K562 (cell line): Measurements from ENCODE around the gene HMBS. TPM values are rescaled to one million over a fixed set of nuclear protein-coding genes. Genes with fewer than 3 reads are reported as not detected.

Experiments used
- BACH1 ChIP-seq: fragments of 200-800 bp; sonication (Bioruptor generic); IDR thresholded peaks from 2 replicates; pipeline ENCODE4 v1.6.1; 2016; ENCODE audit warnings: missing genetic modification characterization, missing compliant biosample characterization
- CBX1 ChIP-seq: sonication (generic); IDR thresholded peaks from 2 replicates; pipeline ENCODE4 v1.6.1; 2016; ENCODE audit warnings: antibody characterized with exemption, low read depth, mild to moderate bottlenecking
- CEBPB ChIP-seq: fragments of 450-650 bp; IDR thresholded peaks from 2 replicates; pipeline ENCODE4 v1.6.1; 2016; ENCODE audit warnings: missing genetic modification characterization, missing compliant biosample characterization
- CHD1 ChIP-seq: fragments of 200-600 bp; sonication (generic); IDR thresholded peaks from one replicate; pipeline ENCODE4 v1.6.1; 2012; ENCODE audit warnings: mild to moderate bottlenecking, moderate library complexity, low read length, inconsistent platforms
- CHD2 ChIP-seq: IDR thresholded peaks from 2 replicates; pipeline ENCODE4 v1.6.1; 2011; ENCODE audit warnings: low read depth, low read length
- ELK1 ChIP-seq: sonication (generic); formaldehyde crosslinking; IDR thresholded peaks from 2 replicates; pipeline ENCODE4 v1.8.1; 2022; ENCODE audit warnings: missing genetic modification reagents
- ETV5 ChIP-seq: sonication (generic); formaldehyde crosslinking; IDR thresholded peaks from 2 replicates; pipeline ENCODE4 v1.4.0; 2020; ENCODE audit warnings: low read depth, mild to moderate bottlenecking, missing genetic modification reagents
- ETV6 ChIP-seq, 3 experiments: fragments of 150-350 bp in 1 of 3; sonication (generic) in 1 of 3; formaldehyde crosslinking in 1 of 3; IDR thresholded peaks; 2 replicates each; pipeline versions ENCODE4 v1.6.1 to v1.8.0; 2014 to 2022; ENCODE audit warnings: borderline replicate concordance in 2 of 3, low read depth in 2 of 3, antibody characterized with exemption in 1 of 3, low read length in 1 of 3, mild to moderate bottlenecking in 1 of 3, missing genetic modification reagents in 1 of 3
- EWSR1 ChIP-seq: fragments of 450-650 bp; IDR thresholded peaks from 2 replicates; pipeline ENCODE4 v1.6.1; 2018; ENCODE audit warnings: borderline replicate concordance, mild to moderate bottlenecking, low read depth, moderate library complexity; ENCODE audit not compliant: partially characterized antibody
- FOXK1 ChIP-seq: sonication (generic); formaldehyde crosslinking; IDR thresholded peaks from 2 replicates; pipeline ENCODE4 v1.8.0; 2022; ENCODE audit warnings: missing genetic modification reagents, mild to moderate bottlenecking, borderline replicate concordance
- HEY1 ChIP-seq: fragments of 250-450 bp; sonication (Bioruptor Pico); IDR thresholded peaks from 2 replicates; pipeline ENCODE4 v1.5.0; 2020; ENCODE audit warnings: mild to moderate bottlenecking, moderate library complexity, borderline replicate concordance
- PHB2 ChIP-seq: fragments of 450-650 bp; IDR thresholded peaks from 2 replicates; pipeline ENCODE4 v1.6.1; 2017; ENCODE audit warnings: low read depth
- TAL1 ChIP-seq: fragments of 450-650 bp; IDR thresholded peaks from 2 replicates; pipeline ENCODE4 v1.6.1; 2016; ENCODE audit warnings: mild to moderate bottlenecking
- TCF7 ChIP-seq: sonication (generic); IDR thresholded peaks from 2 replicates; pipeline ENCODE4 v1.6.1; 2016; ENCODE audit warnings: antibody characterized with exemption, borderline replicate concordance
- XRCC5 ChIP-seq: fragments of 200-400 bp; formaldehyde crosslinking; IDR thresholded peaks from 2 replicates; pipeline ENCODE4 v1.6.1; 2017; ENCODE audit warnings: low read depth, mild to moderate bottlenecking, low read length
- YY1 ChIP-seq, 3 experiments: IDR thresholded peaks; 2 replicates each; pipeline ENCODE4 v1.6.1; 2011; ENCODE audit warnings: low read length in 2 of 3, mild to moderate bottlenecking in 2 of 3, moderate library complexity in 2 of 3, borderline replicate concordance in 1 of 3, control low read depth in 1 of 3, low read depth in 1 of 3; ENCODE audit not compliant: insufficient read depth in 3 of 3, insufficient replicate concordance in 2 of 3, control insufficient read depth in 1 of 3, insufficient read length in 1 of 3; ENCODE audit errors: extremely low read depth in 1 of 3
- ZBTB8A ChIP-seq: fragments of 450-650 bp; IDR thresholded peaks from 2 replicates; pipeline ENCODE4 v1.6.1; 2018; ENCODE audit warnings: mild to moderate bottlenecking, moderate library complexity; ENCODE audit not compliant: partially characterized antibody
- ZNF12 ChIP-seq: sonication (generic); formaldehyde crosslinking; IDR thresholded peaks from 2 replicates; pipeline ENCODE4 v1.4.0; 2020; ENCODE audit warnings: mild to moderate bottlenecking, missing genetic modification reagents
- ZNF347 ChIP-seq: fragments of 450-650 bp; formaldehyde crosslinking; IDR thresholded peaks from 2 replicates; pipeline ENCODE4 v1.4.0; 2020; ENCODE audit warnings: low read depth, mild to moderate bottlenecking, moderate library complexity
- ZNF592 ChIP-seq: fragments of 450-650 bp; IDR thresholded peaks from 2 replicates; pipeline ENCODE4 v1.6.1; 2017; ENCODE audit warnings: antibody characterized with exemption, mild to moderate bottlenecking
- ZNF699 ChIP-seq: fragments of 250-450 bp; sonication (Bioruptor Pico); IDR thresholded peaks from 2 replicates; pipeline ENCODE4 v1.8.0; 2021; ENCODE audit warnings: mild to moderate bottlenecking, moderate library complexity; ENCODE audit not compliant: insufficient replicate concordance
- polyA plus RNA-seq, 8 experiments: library from polyadenylated mRNA; depleted of rRNA in 4 of 8; stranded (reverse) in 5 of 8; unstranded in 3 of 8; fragments of >200 nt; fragmentation: Nextera tagmentation in 2 of 8; fragmentation: Illumina TruSeq in 1 of 8; extraction: Ambion mirVana in 2 of 8; extraction: Trizol in 1 of 8; gene quantifications; 2 replicates each; pipeline versions ENCODE4 v1.2.1 to v1.2.3, GENCODE V29; 2011 to 2014; ENCODE audit warnings: inconsistent platforms in 1 of 8, missing spikeins in 1 of 8
- total RNA-seq, 7 experiments: library from RNA; depleted of rRNA in 6 of 7; stranded (reverse); fragments of >200 nt in 6 of 7; fragmentation: Illumina TruSeq in 2 of 7; extraction: Trizol in 2 of 7; gene quantifications; 2 replicates each; pipeline versions ENCODE4 v1.2.1 to v1.2.3, GENCODE V29; 2011 to 2021; ENCODE audit warnings: low replicate concordance in 1 of 7

The HMBS gene
- total and polyA plus RNA-seq, 9 of the 15 experiments (the other 6 are each of a cell fraction or from before 2014, with no cell fraction given), result 56.9 to 385 (median 286) TPM

- no peak for TF ChIP-seq ZNF592
- TF ChIP-seq ZNF699 (CRISPR knock-in tag), result no peak
- TF ChIP-seq CHD2, result no peak
- no peak for TF ChIP-seq XRCC5
- TF ChIP-seq EWSR1, result no peak
- no peak for TF ChIP-seq YY1 (IDR thresholded peaks at IDR 0.05; ENCODE audit: borderline replicate concordance in 1 of 3, control insufficient read depth in 1 of 3, extremely low read depth in 1 of 3, insufficient read depth in 3 of 3, insufficient read length in 1 of 3, insufficient replicate concordance in 2 of 3, low read depth in 1 of 3, low read length in 2 of 3)
- no peak for TF ChIP-seq BACH1 (tag)
- no peak for TF ChIP-seq ETV6 (IDR thresholded peaks at IDR 0.05; ENCODE audit: borderline replicate concordance in 1 of 2, low read depth in 2 of 2, low read length in 1 of 2)
- TF ChIP-seq ETV6 (CRISPR knock-in tag; IDR thresholded peaks at IDR 0.05; ENCODE audit: borderline replicate concordance), result no peak
- TF ChIP-seq ETV5 (CRISPR knock-in tag), result no peak
- TF ChIP-seq CEBPB, result peak; percentile 31; the same call in 1 of the 2 replicates
- TF ChIP-seq FOXK1 (CRISPR knock-in tag), result no peak
- TF ChIP-seq CBX1, result 0 out of 2 replicates have a peak, but pooled peaks have one; percentile 59
- no peak for TF ChIP-seq TCF7
- TF ChIP-seq ZBTB8A, result no peak
- no peak for TF ChIP-seq CHD1
- TF ChIP-seq TAL1, result no peak
- no peak for TF ChIP-seq PHB2
- no peak for TF ChIP-seq ZNF12 (CRISPR knock-in tag)
- TF ChIP-seq HEY1 (CRISPR knock-in tag), result no peak
- no peak for TF ChIP-seq ELK1 (CRISPR knock-in tag)
- no peak for TF ChIP-seq ZNF347 (CRISPR knock-in tag)
These were observed 21.9 kb upstream of the HMBS start (continued) for GRCh38 chr11:119062779-119063178.
